Esophagus squamous epithelium (tissue), 4 donors: Measurements from ENCODE around the gene SCN8A.

ENCODE experiments used
- CTCF ChIP-seq, 6 experiments: fragments of 450-650 bp in 4 of 6; fragments of 200-600 bp in 2 of 6; sonication (generic) in 2 of 6; IDR thresholded peaks; one replicate each; pipeline ENCODE4 v1.5.1; 2016 to 2019; ENCODE audit warnings: antibody characterized with exemption in 6 of 6, mild to moderate bottlenecking in 4 of 6, moderate library complexity in 4 of 6
- POLR2A ChIP-seq, 4 donors: fragments of 450-650 bp; IDR thresholded peaks; one replicate each; pipeline ENCODE4 v1.6.1; 2017; ENCODE audit warnings: antibody characterized with exemption in 4 of 4, mild to moderate bottlenecking in 4 of 4, moderate library complexity in 3 of 4

- no peak for TF ChIP-seq POLR2A (IDR thresholded peaks at IDR 0.05)
- TF ChIP-seq CTCF (IDR thresholded peaks at IDR 0.05), result no peak
Measured at GRCh38 chr12:51722431-51722830, 131.4 kb downstream of the SCN8A start.
